LoVo (cell line): ENCODE measurements around the gene PAM.

Source experiments
- DNase-seq: peaks from one replicate; pipeline ENCODE4 v3.0.0-alpha.2; 2016; ENCODE audit warnings: low spot score

PAM gene

GRCh38 chr5:102781359-102781758 lies 26.3 kb downstream of the PAM start:
- no peak for DNase-seq

DNA sequence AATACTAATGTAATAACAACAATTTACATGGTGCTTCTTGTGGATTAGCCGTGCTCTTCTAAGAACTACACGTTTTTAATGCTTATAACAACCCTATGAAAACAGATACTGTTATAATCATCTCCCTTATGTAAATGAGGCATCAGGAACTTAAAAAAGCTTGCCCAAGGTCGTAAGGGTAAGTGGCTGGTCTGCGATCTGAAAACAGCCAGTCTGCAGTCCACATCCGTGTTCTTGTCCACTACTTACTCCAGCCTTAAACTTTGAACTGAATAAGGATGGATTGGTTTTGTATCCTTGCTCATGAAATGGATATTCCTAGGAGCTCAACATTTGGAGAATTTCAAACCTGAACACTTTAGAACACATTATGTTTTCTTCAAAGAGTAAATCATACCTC lies 26.7 kb downstream of the PAM start:
- no peak for DNase-seq

DNA sequence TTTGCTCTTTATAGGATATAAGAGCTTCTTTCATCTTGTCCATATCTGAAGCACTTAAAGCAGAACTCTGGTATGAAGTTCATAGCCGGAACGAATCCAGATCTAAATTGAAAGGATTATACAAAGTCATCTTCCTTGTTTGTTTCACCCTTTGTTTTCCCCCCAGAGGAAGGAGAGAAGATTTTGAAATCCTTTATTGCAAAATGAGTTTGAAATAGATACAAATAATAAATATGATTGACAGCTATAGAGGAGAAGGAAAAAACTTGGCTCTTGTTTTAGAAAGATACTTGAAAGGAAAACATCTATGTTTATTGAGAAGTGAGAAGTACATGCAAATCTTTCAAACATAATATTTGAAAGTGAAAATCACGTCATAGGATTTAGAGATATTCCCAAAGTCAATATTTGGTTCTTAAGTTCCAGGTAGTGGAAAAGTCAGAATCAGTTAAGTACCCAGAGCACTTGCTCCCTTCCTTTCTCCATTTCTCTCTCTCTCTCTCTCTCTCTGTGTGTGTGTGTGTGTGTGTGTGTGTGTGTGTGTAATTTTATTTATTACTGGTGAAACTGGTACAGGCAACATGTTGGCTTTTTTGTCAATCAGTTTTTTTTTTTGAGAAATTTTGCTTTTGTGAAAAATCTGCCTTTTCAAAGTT lies 27.2 kb downstream of the PAM start:
- DNase-seq, result no peak

DNA sequence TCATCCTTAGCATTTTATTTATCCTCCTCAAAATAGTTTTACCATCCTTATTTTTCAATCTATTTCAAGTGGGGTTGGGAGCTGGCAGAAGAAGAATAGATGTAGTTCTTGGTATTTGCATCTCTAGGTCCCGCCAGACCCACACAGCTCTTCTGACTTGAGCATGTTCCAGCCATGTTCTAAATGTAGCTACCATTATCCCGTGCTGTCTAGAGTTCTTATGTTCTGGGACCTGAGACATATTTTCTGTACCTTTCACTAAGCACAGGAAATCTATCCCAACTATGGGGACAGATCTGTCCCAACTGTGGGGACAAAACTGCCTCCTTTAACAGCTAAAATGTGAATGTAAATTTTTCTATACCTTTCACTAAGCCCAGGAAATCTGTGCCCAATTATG lies 32.0 kb downstream of the PAM start:
- DNase-seq, result no peak

DNA sequence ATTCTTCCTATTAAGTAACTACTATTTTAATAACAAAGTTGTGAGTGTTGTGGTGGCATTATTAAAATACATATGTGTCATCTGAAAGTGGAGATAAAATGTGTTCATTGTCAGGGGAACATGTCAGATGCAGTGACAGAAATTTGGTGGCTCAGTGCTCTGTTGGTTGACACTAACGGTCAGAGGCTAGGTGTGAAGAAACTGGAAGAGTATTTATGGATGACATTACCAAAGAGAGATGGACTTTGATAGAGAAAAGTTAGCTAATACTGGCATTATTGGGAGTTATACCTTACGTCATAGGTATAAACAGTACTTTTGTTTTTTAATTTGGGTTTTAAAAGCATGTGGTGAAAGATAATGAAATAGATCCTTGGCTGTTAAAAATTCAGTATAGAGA lies 33.7 kb downstream of the PAM start:
- DNase-seq, result no peak

GRCh38 chr5:102789469-102789868 lies 34.4 kb downstream of the PAM start:
- no peak for DNase-seq

GRCh38 chr5:102790748-102791147 lies 35.6 kb downstream of the PAM start:
- DNase-seq, result no peak

DNA sequence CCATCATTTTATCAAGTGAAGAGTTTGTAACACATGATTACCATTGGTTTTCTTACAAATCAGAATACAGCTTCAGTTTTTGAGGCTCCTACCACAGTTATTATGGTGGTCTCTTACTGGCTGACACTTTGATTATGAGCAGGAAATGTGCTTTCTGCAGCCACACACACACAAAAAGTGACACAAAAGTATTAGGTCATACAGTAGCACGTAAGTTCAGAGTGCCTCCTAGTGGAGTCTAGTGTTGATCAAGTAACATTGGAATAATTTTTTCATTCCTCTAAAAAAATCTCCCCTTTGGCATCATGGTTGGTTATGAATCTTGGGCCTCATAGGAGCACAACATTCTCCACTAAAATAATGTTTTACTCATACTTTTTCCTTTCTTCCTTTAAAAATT lies 37.6 kb downstream of the PAM start:
- DNase-seq, result no peak

DNA sequence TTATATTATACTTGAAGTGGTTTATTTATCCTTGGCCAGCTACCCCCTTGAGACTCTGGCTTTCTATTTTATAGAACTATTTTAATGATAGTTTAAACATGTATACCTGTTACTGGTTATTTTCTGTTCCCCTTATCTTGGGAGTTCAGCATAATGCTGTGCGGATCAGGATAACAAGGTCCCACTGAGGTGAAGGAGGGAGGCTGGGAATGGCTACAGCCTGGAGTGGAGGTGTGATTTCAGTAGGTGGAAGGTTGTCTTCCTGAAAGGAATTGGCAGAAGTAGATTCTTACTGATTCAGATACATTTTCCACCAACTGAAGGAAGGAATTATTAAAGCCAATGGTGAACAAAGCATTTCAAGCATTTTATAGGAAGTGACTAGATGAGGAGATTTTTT lies 38.9 kb downstream of the PAM start:
- DNase-seq, result no peak

DNA sequence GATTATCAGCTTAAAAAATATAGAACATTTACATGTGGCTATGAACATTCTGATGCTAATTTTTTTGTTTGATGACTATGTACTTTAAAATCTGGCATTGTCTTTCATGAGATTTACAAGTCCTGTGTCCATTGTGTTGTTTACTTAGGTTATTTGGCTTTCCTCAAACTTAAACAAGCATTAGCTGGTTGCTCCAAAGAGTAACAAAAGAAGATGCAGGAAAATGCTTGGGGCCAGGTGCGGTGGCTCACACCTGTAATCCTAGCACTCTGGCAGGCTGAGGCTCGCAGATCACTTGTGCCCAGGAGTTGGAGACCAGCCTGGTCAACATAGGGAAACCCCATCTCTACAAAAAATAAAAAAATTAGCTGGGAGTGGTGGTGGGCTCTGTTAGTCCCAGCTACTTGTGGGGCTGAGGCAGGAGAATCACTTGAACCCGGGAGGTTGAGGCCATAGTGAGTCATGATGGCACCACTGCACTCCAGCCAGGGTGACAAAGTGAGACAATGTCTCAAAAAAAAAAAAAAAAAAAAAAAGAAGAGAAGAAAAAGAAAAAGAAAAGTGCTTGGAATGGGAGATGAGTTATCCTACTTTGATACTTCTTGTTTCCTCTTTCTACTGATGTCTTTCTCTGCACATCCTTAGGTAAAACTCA lies 39.7 kb downstream of the PAM start:
- no peak for DNase-seq

DNA sequence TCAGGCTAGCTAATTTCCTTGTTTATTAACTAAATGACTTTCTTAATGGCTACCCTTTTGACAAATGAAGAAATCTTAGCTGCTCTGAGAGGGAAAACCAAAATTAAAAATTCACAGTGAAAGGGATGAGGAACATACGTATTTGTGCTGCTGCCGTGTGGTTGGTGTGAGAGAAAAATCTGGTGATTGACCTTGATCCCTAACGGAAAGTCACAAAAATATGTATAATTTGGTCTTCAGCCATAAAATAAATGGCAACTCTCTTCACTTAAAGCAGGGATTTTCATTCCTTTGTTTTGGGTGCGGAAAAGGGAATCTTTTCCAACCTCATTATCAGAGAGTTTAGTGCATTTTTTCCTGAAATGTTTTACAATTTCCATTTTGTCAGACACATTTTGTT lies 40.4 kb downstream of the PAM start:
- no peak for DNase-seq

GRCh38 chr5:102796009-102796408 lies 40.9 kb downstream of the PAM start:
- DNase-seq, result no peak

GRCh38 chr5:102796498-102796897 lies 41.4 kb downstream of the PAM start:
- no peak for DNase-seq

GRCh38 chr5:102797322-102797884 lies 42.3 kb downstream of the PAM start:
- DNase-seq, result no peak

- DNase-seq, result no peak
Observed at GRCh38 chr5:102798104-102798785, 43.1 kb downstream of the PAM start.

DNA sequence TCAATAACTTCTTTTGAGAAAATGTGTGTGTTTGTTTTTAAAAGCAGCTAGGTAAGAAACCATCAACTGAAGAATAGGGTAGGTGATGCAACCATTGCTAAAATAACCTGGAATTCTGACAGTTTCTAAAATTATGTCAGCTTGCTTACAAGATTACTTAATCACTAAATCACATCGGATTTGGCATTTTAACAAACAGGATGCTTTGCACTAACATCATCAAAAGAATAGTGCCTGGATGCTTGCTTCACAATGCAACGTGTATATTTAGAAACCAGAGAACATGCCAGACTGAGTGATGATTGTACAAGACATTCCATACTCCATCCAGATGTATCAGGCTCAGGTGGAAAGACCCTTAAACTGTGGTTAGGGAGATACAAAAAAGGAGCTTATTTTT lies 43.9 kb downstream of the PAM start:
- no peak for DNase-seq

GRCh38 chr5:102800427-102800826 lies 45.3 kb downstream of the PAM start:
- DNase-seq, result no peak

GRCh38 chr5:102801371-102801770 lies 46.3 kb downstream of the PAM start:
- DNase-seq, result no peak

DNA sequence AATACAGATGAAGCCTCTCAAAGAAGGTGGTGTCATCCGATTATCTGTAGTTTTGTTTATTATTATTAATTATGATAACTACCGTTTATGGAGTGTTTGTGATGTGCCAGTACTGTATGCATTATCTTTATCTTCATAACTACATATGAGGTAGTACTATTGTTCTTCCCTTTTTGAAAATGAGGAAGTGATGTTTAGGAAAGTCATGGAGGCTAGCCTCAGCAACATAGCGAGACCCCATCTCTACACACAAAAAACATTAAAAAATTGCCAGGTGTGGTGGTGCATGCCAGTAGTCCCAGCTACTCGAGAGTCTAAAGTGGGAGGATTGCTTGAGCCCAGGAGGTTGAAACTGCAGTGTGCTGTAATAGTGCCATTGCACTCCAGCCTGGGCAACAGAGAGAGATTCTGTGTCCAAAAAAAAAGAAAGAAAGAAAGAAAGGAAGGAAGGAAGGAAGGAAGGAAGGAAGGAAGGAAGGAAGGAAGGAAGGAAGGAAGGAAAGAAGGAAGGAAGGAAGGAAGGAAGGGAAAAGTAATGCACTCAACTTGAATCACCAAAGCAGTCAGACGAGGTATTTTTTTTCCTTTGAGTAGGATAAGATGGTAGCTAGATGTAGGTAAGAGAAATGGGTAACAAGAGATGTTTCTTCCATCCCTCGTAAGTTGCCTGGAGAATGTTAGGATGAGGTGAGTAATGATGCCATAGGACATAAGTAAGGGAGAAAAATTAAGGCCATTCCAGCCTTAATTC lies 47.8 kb downstream of the PAM start:
- DNase-seq, result no peak

DNA sequence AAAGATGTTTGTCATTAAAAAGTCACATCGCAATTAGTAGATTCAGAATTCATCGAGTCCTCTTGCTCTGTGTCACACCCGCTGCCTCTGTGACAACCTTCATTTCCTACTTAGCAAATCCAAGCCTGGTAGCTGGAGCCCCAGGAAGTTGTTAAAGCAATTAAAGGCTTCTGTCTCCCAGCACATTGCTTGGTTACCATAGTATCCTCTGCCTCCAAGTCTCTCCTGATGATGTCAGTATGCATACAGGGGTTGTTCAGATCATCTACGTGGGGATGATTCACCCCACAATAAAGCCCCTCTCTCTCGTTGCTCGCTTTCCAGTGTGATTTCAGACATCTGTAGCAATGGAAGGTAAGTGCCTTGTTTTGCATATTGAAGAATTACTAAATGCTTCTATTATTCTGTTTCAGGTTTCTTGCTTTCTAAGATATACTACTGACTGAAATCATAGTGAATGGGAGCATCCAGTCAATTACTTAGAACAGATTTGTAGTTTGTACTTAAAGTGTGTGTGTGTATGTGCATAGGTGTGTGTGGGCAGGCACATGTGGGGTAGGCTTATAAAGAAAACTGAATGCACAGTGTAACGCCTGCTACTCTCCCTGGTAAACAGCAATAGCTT lies 52.9 kb downstream of the PAM start:
- DNase-seq, result no peak

DNA sequence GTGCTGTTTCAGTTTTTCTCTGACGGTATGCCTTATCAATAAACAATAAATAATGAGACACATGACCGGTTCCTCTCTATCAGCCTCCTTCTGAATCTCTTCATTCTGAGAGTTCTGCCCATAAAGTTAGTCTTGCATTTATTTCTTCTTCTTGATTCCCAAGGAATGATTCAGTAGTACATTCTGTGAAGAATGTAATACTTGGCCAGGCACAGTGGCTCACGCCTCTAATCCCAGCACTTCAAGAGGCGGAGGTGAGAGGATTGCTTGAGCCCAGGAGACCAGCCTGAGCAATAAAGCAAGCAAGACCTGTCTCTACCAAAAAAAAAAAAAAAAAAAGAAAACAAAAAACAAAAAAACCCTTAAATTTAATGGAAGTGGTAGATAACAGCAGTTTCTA lies 53.9 kb downstream of the PAM start:
- DNase-seq, result no peak

DNA sequence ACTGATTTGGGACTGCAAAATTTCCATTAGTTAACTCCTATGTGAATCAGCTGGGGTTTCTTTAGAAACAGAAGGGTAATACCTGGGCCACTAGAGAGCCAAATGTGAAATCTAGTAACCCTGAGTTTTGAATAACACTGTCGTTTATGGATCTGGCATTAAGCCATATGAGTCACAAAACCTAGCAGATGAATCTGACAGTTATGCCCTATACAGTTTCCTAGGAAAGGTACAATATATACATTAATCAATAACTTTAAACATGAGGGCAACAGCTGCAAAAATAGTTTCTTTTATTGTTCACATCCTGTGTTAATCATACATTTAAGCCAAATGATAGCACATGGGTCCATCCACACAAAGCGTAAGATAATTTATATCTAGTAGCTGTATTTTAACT lies 56.9 kb downstream of the PAM start:
- peak; percentile 80 for DNase-seq
